HFFc6 (cell line): Measurements from ENCODE around the gene WDR91. TPM values are rescaled to one million over a fixed set of nuclear protein-coding genes. Genes with fewer than 3 reads are reported as not detected.

Experiments
- DNase-seq: peaks from one replicate; pipeline ENCODE4 v3.0.0-alpha.2; 2018
- H3K27ac Mint-ChIP-seq: 2 replicates; pipeline ENCODE4 v1.8.0; 2020; ENCODE audit warnings: mild to moderate bottlenecking, mixed read lengths
- H3K27me3 Mint-ChIP-seq: 2 replicates; pipeline ENCODE4 v1.8.0; 2021; ENCODE audit warnings: mild to moderate bottlenecking, moderate library complexity, mixed read lengths; ENCODE audit not compliant: insufficient read depth
- H3K36me3 Mint-ChIP-seq: 2 replicates; pipeline ENCODE4 v1.8.0; 2021; ENCODE audit warnings: low read depth, mixed read lengths
- H3K4me1 Mint-ChIP-seq: 2 replicates; pipeline ENCODE4 v1.8.0; 2020; ENCODE audit warnings: low read depth, mixed read lengths
- H3K4me3 Mint-ChIP-seq: 2 replicates; pipeline ENCODE4 v1.8.0; 2020; ENCODE audit warnings: mild to moderate bottlenecking, moderate library complexity, mixed read lengths
- H3K9me3 Mint-ChIP-seq: 2 replicates; pipeline ENCODE4 v1.8.0; 2020; ENCODE audit warnings: mild to moderate bottlenecking, mixed read lengths
- CTCF ChIP-seq: fragments of 200-600 bp; sonication (generic); IDR thresholded peaks from 2 replicates; pipeline ENCODE4 v1.5.0; 2021; ENCODE audit warnings: antibody characterized with exemption, mild to moderate bottlenecking
- total RNA-seq, 6 experiments: library from RNA; stranded (reverse); fragmentation: NEBNext Ultra II Directional; extraction: Animal tissue kit (Norgen Biotek cat#: 25700); gene quantifications; 2 replicates in 1 of 6; 3 replicates in 5 of 6; pipeline ENCODE4 v1.2.3, GENCODE V29; 2021

WDR91 gene
- total RNA-seq, 6 experiments from 2014 or later: 7.5 to 12.4 (median 10.4) TPM

GRCh38 chr7:135195968-135196629 is 15.2 kb downstream of the WDR91 start:
- no peak for TF ChIP-seq CTCF
- H3K36me3 Mint-ChIP-seq: peaks cover 59% of the 10 kb centered on the region
- no peak overlapping the region for H3K4me3 Mint-ChIP-seq
- no peaks in the 10 kb centered on the region; the same call in none of the 2 replicates for H3K27me3 Mint-ChIP-seq
- no peak for DNase-seq
- no peaks in the 10 kb centered on the region for H3K9me3 Mint-ChIP-seq
- peaks cover 64% of the 10 kb centered on the region for H3K4me1 Mint-ChIP-seq
- H3K27ac Mint-ChIP-seq: no peak overlapping the region

- DNase-seq: no peak
- peaks cover 63% of the 10 kb centered on the region for H3K4me1 Mint-ChIP-seq
- no peaks in the 10 kb centered on the region for H3K9me3 Mint-ChIP-seq
- H3K27ac Mint-ChIP-seq: peak overlapping the region; percentile 96
- no peaks in the 10 kb centered on the region; the same call in none of the 2 replicates for H3K27me3 Mint-ChIP-seq
- no peak for TF ChIP-seq CTCF
- peaks cover 62% of the 10 kb centered on the region for H3K36me3 Mint-ChIP-seq
- no peak overlapping the region for H3K4me3 Mint-ChIP-seq
These were observed 16.2 kb downstream of the WDR91 start for GRCh38 chr7:135195156-135195555.

- no peak for TF ChIP-seq CTCF
- H3K36me3 Mint-ChIP-seq: peaks cover 66% of the 10 kb centered on the region
- no peak for DNase-seq
- no peaks in the 10 kb centered on the region; the same call in none of the 2 replicates for H3K27me3 Mint-ChIP-seq
- peak overlapping the region; percentile 71 for H3K4me3 Mint-ChIP-seq
- H3K9me3 Mint-ChIP-seq: no peaks in the 10 kb centered on the region
- peak overlapping the region; percentile 96 for H3K27ac Mint-ChIP-seq
- H3K4me1 Mint-ChIP-seq: peaks cover 69% of the 10 kb centered on the region
These were observed 16.7 kb downstream of the WDR91 start for GRCh38 chr7:135194494-135195095.

- Mint-ChIP-seq H3K27me3 (no peaks in the 10 kb centered on the region; the same call in none of the 2 replicates), H3K27ac (peak overlapping the region; percentile 96), H3K4me3 (peak overlapping the region; percentile 71), H3K36me3 (peaks cover 63% of the 10 kb centered on the region), H3K9me3 (no peaks in the 10 kb centered on the region), H3K4me1 (peaks cover 62% of the 10 kb centered on the region)
- no peak for TF ChIP-seq CTCF
- DNase-seq: peak; percentile 94
These were observed 17.7 kb downstream of the WDR91 start for GRCh38 chr7:135193615-135194081.

- H3K27me3 Mint-ChIP-seq: no peaks in the 10 kb centered on the region; the same call in none of the 2 replicates
- H3K4me1 Mint-ChIP-seq: peaks cover 56% of the 10 kb centered on the region
- no peaks in the 10 kb centered on the region for H3K9me3 Mint-ChIP-seq
- DNase-seq: no peak
- peak overlapping the region; percentile 96 for H3K27ac Mint-ChIP-seq
- H3K36me3 Mint-ChIP-seq: peaks cover 61% of the 10 kb centered on the region
- H3K4me3 Mint-ChIP-seq: peak overlapping the region; percentile 71
- no peak for TF ChIP-seq CTCF
These were observed 18.3 kb downstream of the WDR91 start for GRCh38 chr7:135192914-135193536.
